CD4-positive, alpha-beta T cell treated with Interleukin-17A for 1 hour (primary cell): ENCODE data around the gene PPIL3.
"Not testable (repeated sequence)": the region's sequence is repeated elsewhere in the genome, so short reads cannot be mapped to it uniquely, and the experiment has no call there.

Source experiments
- DNase-seq: peaks from one replicate; pipeline ENCODE4 v3.0.0-alpha.2; 2020

PPIL3 gene

DNA sequence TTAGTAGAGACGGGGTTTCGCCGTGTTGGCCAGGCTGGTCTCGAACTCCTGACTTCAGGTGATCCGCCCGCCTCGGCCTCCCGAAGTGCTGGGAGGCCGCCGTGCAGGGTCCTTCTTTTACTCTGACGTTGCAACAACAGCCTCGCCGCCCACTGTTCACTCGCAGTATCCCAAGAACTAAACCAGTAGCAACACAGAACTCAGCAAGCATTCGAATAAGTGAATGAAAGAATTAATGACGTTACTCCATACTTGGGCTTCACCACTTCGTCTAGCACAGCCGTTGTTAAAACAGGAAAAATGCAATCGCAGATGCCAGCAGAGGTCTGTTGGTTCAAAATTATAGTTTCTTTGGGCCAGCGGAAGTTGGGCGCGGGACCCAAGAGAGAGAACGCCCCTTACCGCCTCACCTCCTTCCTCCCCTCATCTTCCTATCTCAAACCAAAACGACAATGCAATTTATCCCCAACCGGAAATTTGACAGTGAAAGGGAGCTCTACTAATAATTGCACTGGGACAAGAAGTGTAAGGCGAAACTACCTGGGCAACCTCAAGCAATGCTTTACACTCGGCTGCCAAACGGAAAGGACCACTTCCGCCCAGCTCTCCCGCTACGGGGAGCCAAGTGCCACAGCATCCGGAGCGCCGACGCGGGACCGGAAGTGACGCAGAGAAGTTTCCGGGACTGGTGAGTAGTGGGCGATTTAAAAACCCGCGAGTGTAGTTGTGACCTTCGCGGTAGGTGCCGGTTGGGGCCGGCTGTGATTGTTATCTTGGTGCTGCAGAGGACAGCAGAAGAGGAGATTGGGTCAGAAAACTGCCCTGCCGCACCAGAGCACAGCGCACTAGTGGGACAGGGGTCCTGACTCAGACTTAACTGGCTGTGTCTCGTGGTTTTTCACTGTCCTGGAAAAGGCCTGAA is at the start of gene PPIL3, which contains the start of gene NIF3L1:
TSS of gene PPIL3 (minus strand) at position 374 of the 922 bp plus-strand sequence. CDS start 1,462 bp downstream, outside the sequence.
TSS of gene NIF3L1 (plus strand) at position 668 of the 922 bp plus-strand sequence. CDS start 2,573 bp downstream, outside the sequence.
- DNase-seq: peak; percentile 97

GRCh38 chr2:200930947-200931626 is 42.2 kb upstream of the PPIL3 start:
- no peak for DNase-seq

DNA sequence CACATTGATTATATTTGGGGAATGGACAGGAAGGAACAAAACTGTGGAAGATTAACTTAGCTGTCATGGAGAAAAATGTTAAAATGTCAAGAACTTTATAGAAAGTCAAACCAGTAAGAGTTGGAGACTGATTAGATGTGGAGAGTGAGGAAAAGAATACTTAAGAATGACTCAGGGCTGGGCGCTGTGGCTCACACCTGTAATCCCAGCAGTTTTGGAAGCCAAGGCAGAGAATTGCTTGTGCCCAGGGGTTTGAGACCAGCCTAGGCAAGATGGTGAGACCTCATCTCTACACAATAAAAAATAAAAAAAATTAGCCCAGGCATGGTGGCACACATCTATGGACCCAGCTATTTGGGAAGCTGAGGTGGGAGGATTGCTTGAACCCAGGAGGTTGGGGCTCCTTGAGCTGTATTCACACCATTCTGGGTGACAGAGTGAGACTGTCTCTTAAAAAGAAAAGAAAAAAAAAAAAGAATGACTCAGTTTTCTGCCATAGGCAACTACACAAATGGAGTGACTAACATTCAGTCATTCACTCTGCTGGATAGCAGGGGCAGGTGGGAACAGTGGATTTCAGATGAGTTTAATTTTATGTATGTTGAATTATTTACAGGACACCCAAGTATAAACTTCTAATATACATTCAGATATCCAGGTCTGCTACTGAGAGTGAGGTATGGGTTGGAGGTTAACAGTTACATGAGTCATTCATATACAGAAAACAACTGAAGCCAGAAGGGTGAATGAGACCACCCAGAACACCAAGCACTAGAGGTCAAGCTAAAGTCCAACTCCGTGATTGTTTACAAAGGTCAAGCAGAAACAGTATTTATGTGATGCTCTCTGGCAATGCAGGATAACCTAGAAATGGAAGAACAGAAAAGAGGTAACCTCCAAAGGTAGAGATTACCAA is 40.7 kb upstream of the PPIL3 start:
- no peak for DNase-seq

DNA sequence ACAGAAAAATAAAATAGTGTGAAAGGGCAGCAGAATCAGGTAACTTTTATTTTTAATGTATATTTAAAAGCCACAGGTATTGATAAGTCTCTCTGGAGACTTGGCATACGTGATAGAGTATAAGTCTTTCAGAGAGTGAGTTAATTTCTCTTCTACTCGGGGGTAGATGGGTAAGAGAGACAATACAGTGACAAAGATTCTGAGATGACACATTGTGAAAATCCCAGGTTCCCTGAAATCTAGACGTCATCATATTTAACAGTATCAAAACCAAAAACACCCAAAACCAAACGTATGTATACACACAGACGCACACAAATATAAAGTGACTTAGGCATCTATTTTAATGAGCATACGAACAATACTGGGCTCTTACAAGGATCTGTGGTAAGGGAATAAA is 33.6 kb upstream of the PPIL3 start:
- no peak for DNase-seq

DNA sequence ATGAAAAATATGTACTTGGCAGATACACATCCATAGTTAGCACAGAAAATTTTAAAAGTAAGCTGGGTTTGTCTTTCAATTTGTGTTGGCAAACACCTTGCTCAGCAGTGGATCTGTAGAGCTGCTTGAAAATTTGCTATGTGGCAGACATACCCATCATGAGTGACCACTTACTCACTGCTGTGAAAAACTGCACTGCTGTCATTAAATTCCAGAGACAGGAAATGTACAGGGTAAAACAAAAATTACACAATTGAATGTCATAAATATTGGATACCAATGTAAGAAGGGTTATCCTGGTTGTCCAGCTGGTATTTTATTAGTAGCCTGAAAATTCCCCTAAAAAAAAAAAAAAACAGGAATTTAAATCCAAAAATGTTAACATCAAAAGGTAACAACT is 24.8 kb upstream of the PPIL3 start:
- no peak for DNase-seq

- DNase-seq: no peak
Measured at GRCh38 chr2:200909958-200910357, 21.1 kb upstream of the PPIL3 start.

DNA sequence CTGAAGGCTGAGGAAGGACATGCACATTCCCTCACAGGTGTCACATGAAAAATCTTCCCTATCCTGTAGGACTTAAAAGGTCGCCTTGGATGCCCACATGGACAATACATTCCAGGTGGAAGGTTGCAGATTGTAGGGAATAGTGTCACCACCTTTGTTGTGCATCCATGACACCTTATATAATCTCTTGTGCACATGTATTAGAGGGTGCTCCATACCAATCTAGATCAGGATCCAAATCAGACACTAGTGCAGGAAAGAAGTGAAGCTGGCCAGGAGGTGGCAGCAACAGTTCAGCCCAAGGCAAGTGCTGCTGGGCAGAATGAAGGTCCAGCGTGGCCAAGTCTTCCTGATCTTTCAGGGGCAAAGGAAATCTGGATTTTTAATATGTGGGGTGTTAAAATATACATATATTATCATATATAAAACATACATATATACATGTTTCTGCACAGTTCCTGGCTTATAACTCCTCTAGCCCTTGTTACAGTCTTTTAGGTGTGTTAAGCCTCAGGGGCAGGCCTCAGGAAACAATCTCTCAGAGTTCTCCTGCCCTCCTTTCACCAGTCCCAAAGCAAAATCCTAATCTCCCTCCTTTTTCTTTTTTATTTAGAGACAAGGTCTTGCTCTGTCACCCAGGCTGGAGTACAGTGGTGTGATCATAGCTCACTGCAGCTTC is 16.9 kb upstream of the PPIL3 start:
- DNase-seq: peak; percentile 58

DNA sequence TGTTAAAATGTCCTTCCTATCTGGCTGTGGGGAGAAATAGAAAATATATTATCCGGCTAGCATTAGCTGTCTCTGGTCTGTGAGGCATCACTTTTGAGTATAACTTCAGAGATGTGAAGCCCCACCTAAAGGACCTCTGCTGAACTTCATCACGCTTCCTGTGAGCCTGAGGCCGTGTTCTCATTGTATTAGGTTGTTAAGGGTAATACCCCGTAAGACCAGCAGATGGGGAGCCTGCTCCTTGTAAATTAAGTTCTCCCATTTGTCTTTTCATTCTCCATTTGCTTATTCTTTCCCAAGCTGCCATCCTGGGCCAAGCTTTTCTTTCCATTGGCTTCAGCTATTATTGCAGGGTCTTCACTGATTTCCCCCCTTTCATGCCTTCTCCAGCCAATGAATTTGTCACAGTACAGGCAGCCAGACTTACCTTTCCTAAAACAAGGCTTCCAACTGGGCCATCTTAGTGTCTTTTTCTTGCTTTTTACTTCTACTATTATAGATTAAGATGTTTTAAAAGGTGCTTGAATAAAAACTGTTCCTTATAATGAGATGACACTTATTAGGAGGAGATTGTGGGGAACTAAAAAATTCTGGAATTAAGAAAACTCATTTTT is 12.7 kb upstream of the PPIL3 start:
- DNase-seq: peak; percentile 88

- DNase-seq: no peak
Measured at GRCh38 chr2:200899482-200899881, 10.6 kb upstream of the PPIL3 start.

DNA sequence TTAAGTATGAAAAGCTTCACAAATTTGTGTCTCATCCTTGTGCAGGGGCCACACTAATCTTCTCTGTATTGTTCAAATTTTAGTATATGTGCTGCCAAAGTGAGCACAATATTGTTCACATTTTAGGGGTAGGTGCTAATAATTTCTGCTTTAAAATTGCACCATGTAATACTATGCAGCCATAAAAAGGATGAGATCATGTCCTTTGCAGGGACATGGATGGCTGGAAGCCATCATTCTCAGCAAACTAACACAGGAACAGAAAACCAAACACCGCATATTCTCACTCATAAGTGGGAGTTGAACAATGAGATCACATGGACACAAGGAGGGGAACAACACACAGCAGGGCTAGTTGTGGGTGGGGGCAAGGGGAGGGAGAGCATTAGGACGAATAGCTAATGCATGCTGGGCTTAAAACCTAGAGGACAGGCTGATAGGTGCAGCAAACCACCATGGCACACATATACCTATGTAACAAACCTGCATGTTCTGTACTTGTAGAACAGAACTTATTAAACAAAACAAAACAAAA is 7.1 kb downstream of the PPIL3 start:
- DNase-seq: not testable (repeated sequence)

DNA sequence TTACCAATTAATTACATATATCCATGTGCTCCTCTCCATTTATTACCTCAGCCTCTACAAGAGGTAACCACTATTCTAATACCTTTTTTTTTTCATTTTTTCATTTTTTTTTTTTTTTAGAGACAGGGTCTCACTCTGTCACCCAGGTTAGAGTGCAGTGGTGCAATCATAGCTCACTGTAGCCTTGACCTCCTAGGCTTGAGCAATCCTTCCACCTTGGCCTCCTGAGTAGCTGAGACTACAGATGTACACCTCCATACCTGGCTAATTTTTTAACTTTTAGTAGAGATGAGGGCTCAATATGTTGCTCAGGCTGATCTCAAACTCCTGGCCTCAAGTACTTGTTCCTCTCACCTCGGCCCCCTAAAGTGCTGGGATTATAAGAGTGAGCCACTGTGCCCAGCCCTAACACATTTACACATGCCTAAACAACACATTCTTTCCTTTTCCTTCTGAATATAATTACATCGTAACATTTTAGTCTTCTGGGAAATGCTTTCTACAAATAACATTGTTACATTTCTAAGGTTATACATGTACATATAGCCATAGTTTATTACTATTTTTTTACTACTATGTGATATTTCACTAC is 10.5 kb downstream of the PPIL3 start:
- no peak for DNase-seq

GRCh38 chr2:200877443-200877842 is 11.4 kb downstream of the PPIL3 start:
- no peak for DNase-seq

- no peak for DNase-seq
Measured at GRCh38 chr2:200873560-200873959, 15.3 kb downstream of the PPIL3 start.

DNA sequence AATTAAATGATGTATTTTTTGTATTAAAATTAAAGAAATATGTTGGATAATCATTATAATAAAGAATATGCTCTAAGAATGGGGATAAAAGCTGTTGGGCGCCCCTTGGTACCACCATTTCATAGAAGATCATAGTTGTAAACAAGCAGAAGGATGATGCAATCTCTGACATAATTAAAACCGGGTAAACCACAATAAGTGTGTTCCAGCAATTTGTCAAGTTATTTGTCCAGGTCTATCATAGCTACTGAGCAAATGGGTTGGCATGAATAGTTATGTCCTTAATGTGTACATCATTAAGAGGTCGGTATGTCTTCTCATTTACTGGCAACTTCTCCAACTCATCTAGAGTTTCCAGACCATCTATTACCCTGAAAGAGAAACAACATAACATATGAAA is 17.7 kb downstream of the PPIL3 start:
- no peak for DNase-seq

DNA sequence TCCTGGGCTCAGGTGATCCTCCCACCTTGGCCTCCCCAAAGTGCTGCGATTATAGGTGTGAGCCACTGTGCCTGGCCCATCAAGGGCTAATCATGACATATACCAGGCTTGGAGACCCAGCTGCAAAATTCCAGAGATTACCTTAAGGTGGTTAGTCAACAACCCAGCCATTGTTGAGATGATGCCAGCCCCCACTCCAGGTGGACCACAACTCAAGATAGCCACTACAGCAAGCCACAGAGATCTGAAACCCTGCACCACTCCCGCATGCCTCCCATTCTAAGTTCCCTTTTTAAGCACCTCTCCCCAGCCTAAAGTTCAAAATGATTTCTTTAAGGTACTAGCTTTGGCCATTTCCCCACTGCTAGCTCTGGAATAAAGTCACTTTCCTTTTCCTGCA is 19.9 kb downstream of the PPIL3 start:
- DNase-seq: no peak

GRCh38 chr2:200864176-200865034 is 24.5 kb downstream of the PPIL3 start, which contains the start of gene CLK1:
Gene CLK1 (minus strand): TSS chr2:200864658. CDS start chr2:200861862, 2,796 bp downstream.
- DNase-seq: peak; percentile 96

DNA sequence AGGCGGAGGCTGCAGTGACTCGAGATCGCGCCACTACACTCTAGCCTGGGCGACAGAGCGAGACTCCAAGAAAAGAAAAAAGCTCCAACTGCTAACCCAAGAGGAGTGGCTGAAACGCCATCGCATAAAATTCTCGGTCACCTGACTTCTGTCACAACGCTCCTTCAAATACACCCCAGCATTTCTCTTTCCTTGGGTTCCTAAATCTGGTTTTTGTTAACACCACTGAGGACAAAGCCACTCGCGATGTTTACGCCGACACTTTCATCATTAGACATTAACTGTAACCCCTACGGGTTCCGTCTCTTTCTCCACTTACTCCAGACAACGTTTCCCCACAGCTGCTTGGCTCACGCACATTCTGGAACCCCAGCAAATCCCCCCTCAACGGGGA is 25.1 kb downstream of the PPIL3 start:
- no peak for DNase-seq

- peak; percentile 83 for DNase-seq
Measured at GRCh38 chr2:200862532-200863000, 26.3 kb downstream of the PPIL3 start.

- DNase-seq: no peak
Measured at GRCh38 chr2:200861617-200862155, 27.2 kb downstream of the PPIL3 start.
